Kidney (tissue), 14 donors: ENCODE data around the gene TTBK2. TPM values are rescaled to one million over a fixed set of nuclear protein-coding genes. Genes with fewer than 3 reads are reported as not detected.
"Not testable (repeated sequence)": the region's sequence is repeated elsewhere in the genome, so short reads cannot be mapped to it uniquely, and the experiment has no call there.

Experiments
- DNase-seq, 5 donors: peaks; one replicate each; pipeline ENCODE4 v3.0.0-alpha.2; 2013 to 2020
- FAIRE-seq: peaks from 2 replicates; lab custom pipeline; 2012; peaks lifted over from hg19 to GRCh38; lab: Jason Lieb, UNC
- H3K27ac ChIP-seq, 2 donors: one replicate each; pipeline ENCODE4 v1.7.0; 2013; ENCODE audit warnings: low read depth in 2 of 2, low read length in 2 of 2, inconsistent platforms in 1 of 2
- H3K27me3 ChIP-seq: one replicate; pipeline ENCODE4 v1.7.1; 2013; ENCODE audit warnings: low read length, inconsistent platforms; ENCODE audit not compliant: control insufficient read depth, insufficient read depth
- H3K36me3 ChIP-seq, 3 donors: one replicate each; pipeline versions ENCODE4 v1.7.0 to v1.7.1; 2013; ENCODE audit warnings: low read length in 3 of 3, control low read depth in 1 of 3, inconsistent platforms in 1 of 3; ENCODE audit not compliant: insufficient read depth in 3 of 3, control insufficient read depth in 2 of 3
- H3K4me1 ChIP-seq, 3 donors: one replicate each; pipeline versions ENCODE4 v1.7.0 to v1.7.1; 2013; ENCODE audit warnings: low read length in 3 of 3, inconsistent platforms in 1 of 3, low read depth in 1 of 3; ENCODE audit not compliant: control insufficient read depth in 2 of 3, insufficient read depth in 2 of 3
- H3K4me3 ChIP-seq, 3 donors: one replicate each; pipeline versions ENCODE4 v1.7.0 to v1.8.1; 2013; ENCODE audit warnings: low read length in 3 of 3, control low read depth in 1 of 3, inconsistent platforms in 1 of 3
- H3K9ac ChIP-seq, 3 donors: one replicate each; pipeline versions ENCODE4 v1.7.0 to v1.7.1; 2013; ENCODE audit warnings: low read length in 3 of 3, control low read depth in 1 of 3, inconsistent platforms in 1 of 3
- H3K9me3 ChIP-seq, 3 donors: one replicate each; pipeline versions ENCODE4 v1.7.0 to v1.7.1; 2013; ENCODE audit warnings: low read length in 3 of 3, control low read depth in 1 of 3, inconsistent platforms in 1 of 3; ENCODE audit not compliant: control insufficient read depth in 2 of 3, insufficient read depth in 1 of 3
- intact Hi-C: fragments of 100-400 bp; cut with DNase I; formaldehyde crosslinking; loops from one replicate; pipeline ENCODE4 v1.11.1; 2022
- polyA plus RNA-seq: library from polyadenylated mRNA; stranded (reverse); fragments of 350-450 nt; fragmentation: Illumina TruSeq; extraction: RNeasy Lipid Tissue Mini Kit (QIAGEN cat#74804); gene quantifications from one replicate; pipeline ENCODE4 v1.2.3, GENCODE V29; 2014; ENCODE audit warnings: low read depth, low replicate concordance; ENCODE audit not compliant: insufficient read depth
- total RNA-seq: library from RNA; stranded (reverse); fragmentation: NEBNext Ultra II Directional; extraction: Animal tissue kit (Norgen Biotek cat#: 25700); gene quantifications from one replicate; pipeline ENCODE4 v1.2.1, GENCODE V29; 2021
- TF ChIP-seq, protein P1 (sequence below): IDR thresholded peaks from 3 replicates; pipeline ENCODE4 v1.5.1; 2012; ENCODE audit warnings: mild to moderate bottlenecking, moderate library complexity, borderline replicate concordance; ENCODE audit not compliant: insufficient read depth; ENCODE audit errors: extremely low read depth
- donor health status: control.
- donor health status: control.
- donor health status: control.
- donor health status: control.
- donor health status: control.
- donor health status: DM: yes; HTN: yes; CAD: no.
- donor health status: Normal renal cell carcinoma (clear cell type).

TTBK2 gene
- total and polyA plus RNA-seq, 2 donors from 2014 or later = 1.9 to 19.1 TPM

DNA sequence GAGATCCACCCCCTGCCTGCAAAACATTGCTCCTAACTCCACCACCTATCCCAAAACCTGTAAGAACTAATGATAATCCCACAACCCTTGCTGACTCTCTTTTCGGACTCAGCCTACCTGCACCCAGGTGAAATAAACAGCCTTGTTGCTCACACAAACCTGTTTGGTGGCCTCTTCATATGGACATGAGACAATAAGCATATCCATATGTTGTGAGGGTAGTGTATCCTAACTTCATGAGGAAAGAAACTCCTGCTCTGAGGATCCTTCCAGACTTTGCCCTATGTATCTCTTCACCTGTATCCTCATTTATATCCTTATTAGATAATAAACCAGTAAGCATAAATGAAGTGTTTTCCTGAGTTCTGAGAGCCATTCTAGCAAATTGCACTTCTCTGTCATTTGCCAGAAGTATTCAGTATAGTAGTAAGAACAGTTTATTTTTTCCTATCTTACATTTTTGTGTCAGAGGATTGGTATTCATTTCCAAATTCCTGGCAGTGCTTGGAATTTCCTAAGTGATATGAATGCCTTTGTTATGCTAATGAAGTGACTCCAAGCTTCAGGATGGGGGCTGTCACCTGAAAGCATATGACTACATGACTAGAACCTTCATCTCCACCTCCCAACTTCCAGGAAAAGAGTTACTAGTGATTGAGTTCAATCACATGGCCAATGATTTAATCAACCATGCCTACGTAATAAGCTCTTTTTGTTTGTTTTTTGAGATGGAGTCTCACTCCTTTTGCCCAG is 30.2 kb downstream of the TTBK2 start:
- no peaks in the 10 kb centered on the region for H3K27me3 ChIP-seq
- peaks cover 0 to 6% (median 2%) of the 10 kb centered on the region in 3 donors for H3K4me1 ChIP-seq
- intact Hi-C loops = no loop called here
- H3K9me3 ChIP-seq = no peaks in the 10 kb centered on the region
- H3K9ac ChIP-seq = no peak overlapping the region
- H3K4me3 ChIP-seq = no peak overlapping the region
- no peaks in the 10 kb centered on the region for H3K36me3 ChIP-seq
- DNase-seq = peak in 1 of 5 donors; percentile 16
- H3K27ac ChIP-seq = no peak overlapping the region
- TF ChIP-seq, protein P1, sequence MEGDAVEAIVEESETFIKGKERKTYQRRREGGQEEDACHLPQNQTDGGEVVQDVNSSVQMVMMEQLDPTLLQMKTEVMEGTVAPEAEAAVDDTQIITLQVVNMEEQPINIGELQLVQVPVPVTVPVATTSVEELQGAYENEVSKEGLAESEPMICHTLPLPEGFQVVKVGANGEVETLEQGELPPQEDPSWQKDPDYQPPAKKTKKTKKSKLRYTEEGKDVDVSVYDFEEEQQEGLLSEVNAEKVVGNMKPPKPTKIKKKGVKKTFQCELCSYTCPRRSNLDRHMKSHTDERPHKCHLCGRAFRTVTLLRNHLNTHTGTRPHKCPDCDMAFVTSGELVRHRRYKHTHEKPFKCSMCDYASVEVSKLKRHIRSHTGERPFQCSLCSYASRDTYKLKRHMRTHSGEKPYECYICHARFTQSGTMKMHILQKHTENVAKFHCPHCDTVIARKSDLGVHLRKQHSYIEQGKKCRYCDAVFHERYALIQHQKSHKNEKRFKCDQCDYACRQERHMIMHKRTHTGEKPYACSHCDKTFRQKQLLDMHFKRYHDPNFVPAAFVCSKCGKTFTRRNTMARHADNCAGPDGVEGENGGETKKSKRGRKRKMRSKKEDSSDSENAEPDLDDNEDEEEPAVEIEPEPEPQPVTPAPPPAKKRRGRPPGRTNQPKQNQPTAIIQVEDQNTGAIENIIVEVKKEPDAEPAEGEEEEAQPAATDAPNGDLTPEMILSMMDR = no peak
- no peak for FAIRE-seq

DNA sequence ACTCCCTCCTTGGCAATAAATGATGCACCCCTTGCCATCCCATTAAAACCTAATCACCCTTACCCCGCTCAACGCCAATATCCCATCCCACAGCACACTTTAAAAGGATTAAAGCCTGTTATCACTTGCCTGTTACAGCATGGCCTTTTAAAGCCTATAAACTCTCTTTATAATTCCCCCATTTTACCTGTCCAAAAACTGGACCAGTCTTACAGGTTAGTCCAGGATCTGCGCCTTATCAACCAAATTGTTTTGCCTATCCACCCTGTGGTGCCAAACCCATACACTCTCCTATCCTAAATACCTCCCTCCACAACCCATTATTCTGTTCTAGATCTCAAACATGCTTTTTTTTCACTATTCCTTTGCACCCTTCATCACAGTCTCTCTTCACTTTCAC is 33.2 kb downstream of the TTBK2 start:
- FAIRE-seq, H3K9me3 ChIP-seq, intact Hi-C loops, DNase-seq, H3K4me3 ChIP-seq, H3K27me3 ChIP-seq, H3K4me1 ChIP-seq, H3K27ac ChIP-seq, H3K36me3 ChIP-seq, H3K9ac ChIP-seq: not testable (repeated sequence)

DNA sequence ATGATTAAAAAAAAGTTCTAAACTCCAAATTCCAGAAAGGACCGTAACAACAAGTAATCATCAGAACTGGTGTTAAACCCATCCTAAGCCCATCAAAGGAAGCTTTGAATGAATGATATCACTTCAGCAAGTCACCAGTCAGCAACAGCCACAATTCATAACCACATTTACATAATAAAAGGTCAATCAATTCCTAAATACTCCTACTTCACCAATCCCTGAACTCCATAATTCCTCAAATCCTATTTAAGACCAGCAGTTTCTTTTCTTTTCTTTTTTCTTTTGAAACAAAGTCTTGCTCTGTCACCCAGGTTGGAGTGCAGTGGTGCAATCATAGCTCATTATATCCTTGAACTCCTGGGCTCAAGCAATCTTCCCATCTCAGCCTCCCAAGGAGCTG is 40.5 kb downstream of the TTBK2 start:
- no peak overlapping the region for H3K4me3 ChIP-seq
- intact Hi-C loops = no loop called here
- H3K27ac ChIP-seq = no peak overlapping the region
- no peaks in the 10 kb centered on the region for H3K27me3 ChIP-seq
- no peaks in the 10 kb centered on the region for H3K36me3 ChIP-seq
- DNase-seq (no peak), FAIRE-seq (no peak)
- H3K4me1 ChIP-seq = no peaks in the 10 kb centered on the region
- H3K9me3 ChIP-seq = no peaks in the 10 kb centered on the region
- TF ChIP-seq, protein P1 = no peak
- no peak overlapping the region for H3K9ac ChIP-seq

DNA sequence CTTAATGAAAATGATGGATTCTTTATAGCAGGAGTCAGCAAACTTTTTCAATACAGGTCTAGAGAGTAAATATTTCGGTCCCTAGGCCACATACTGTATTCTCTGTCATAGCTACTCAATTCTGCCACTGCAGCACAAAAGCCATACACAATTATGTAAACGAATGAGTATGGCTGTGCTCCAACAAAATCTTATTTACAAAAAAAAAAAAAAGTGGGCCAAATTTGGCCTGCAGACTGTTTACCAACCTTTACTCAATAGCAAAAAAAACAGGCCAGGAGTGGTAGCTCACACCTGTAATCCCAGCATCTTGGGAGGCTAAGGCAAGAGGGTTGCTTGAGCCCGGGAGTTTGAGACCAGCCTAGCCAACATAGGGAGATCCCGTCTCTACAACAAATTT is 41.1 kb downstream of the TTBK2 start:
- Histone ChIP-seq H3K27me3 (no peaks in the 10 kb centered on the region), H3K4me1 (no peaks in the 10 kb centered on the region), H3K27ac (no peak overlapping the region), H3K36me3 (no peaks in the 10 kb centered on the region), H3K9me3 (no peaks in the 10 kb centered on the region), H3K9ac (no peak overlapping the region), H3K4me3 (no peak overlapping the region)
- intact Hi-C loops = no loop called here
- TF ChIP-seq, protein P1 = no peak
- FAIRE-seq (no peak), DNase-seq (no peak)
